K562 (cell line): ENCODE data around the gene PGGHG. TPM values are rescaled to one million over a fixed set of nuclear protein-coding genes. Genes with fewer than 3 reads are reported as not detected.

Experiments
- ATAC-seq: fragments of 200-7000 bp; cut with Tn5 transposase; 3 replicates; pipeline ENCODE4 v1.9.1; 2020; ENCODE audit warnings: moderate library complexity
- BruUV-seq: library from RNA; stranded (reverse); fragments of 400-500 nt; replicated peaks from 2 replicates; lab custom pipeline; 2021; lab: Mats Ljungman, UMichigan
- CTCF ChIA-PET: fragments of 300-600 bp; formaldehyde crosslinking; extraction: SDS; loops from one replicate; lab custom pipeline; 2021; ENCODE audit warnings: low intra/inter-chr PET ratio; lab: Yijun Ruan, JAX
- POLR2A ChIA-PET: fragments of 300-600, 350-650 bp; sonication (Branson Sonifier 250); formaldehyde crosslinking; extraction: SDS; loops from one replicate; lab custom pipeline; 2021; ENCODE audit warnings: antibody characterized with exemption, inconsistent platforms; lab: Yijun Ruan, JAX
- DNase-seq, 4 experiments: peaks; one replicate each; pipeline versions ENCODE4 v3.0.0 to v3.0.0-alpha.2; 2011 to 2018; ENCODE audit warnings: low spot score in 3 of 4, mixed read lengths in 3 of 4; ENCODE audit errors: extremely low read depth in 1 of 4
- FAIRE-seq: peaks from 2 replicates; lab custom pipeline; 2011; peaks lifted over from hg19 to GRCh38; lab: Jason Lieb, UNC
- H2AFZ ChIP-seq: 2 replicates; pipeline ENCODE4 v1.6.0; 2011; ENCODE audit warnings: low read depth, low read length, control low read depth, inconsistent platforms
- H3K27ac ChIP-seq: fragments of 200-600 bp; 3 replicates; pipeline ENCODE4 v1.8.0; 2011; ENCODE audit warnings: low read depth, mild to moderate bottlenecking, control low read depth, inconsistent platforms, low read length, moderate library complexity, mixed read lengths; ENCODE audit errors: extremely low read depth
- H3K27me3 ChIP-seq, 2 experiments: fragments of 300-600 bp in 1 of 2; 2 replicates in 1 of 2; 3 replicates in 1 of 2; pipeline versions ENCODE4 v1.6.0 to v1.8.0; 2011; ENCODE audit warnings: inconsistent platforms in 2 of 2, low read length in 2 of 2, mild to moderate bottlenecking in 1 of 2, mixed read lengths in 1 of 2, moderate library complexity in 1 of 2; ENCODE audit not compliant: control insufficient read depth in 2 of 2, insufficient read depth in 2 of 2
- H3K36me3 ChIP-seq: fragments of 300-600 bp; 3 replicates; pipeline ENCODE4 v1.8.0; 2011; ENCODE audit warnings: mild to moderate bottlenecking, low read length, inconsistent platforms; ENCODE audit not compliant: control insufficient read depth, insufficient read depth
- H3K4me1 ChIP-seq, 2 experiments: fragments of 200-600 bp in 1 of 2; replicated peaks in 1 of 2; 2 replicates in 1 of 2; 3 replicates in 1 of 2; pipeline versions ENCODE4 v1.5.1 to v1.8.0; 2011; ENCODE audit warnings: inconsistent platforms in 2 of 2, low read length in 2 of 2, mild to moderate bottlenecking in 1 of 2, mixed read lengths in 1 of 2, moderate library complexity in 1 of 2; ENCODE audit not compliant: control insufficient read depth in 2 of 2, insufficient read depth in 2 of 2
- H3K4me2 ChIP-seq: 2 replicates; pipeline ENCODE4 v1.6.1; 2011; ENCODE audit warnings: low read length, control low read depth, inconsistent platforms, mixed read lengths; ENCODE audit not compliant: insufficient read depth
- H3K4me3 ChIP-seq: fragments of 200-600 bp; sonication (generic), shearing (Covaris generic); 2 replicates; pipeline ENCODE4 v1.5.1; 2016; ENCODE audit warnings: control low read depth, inconsistent platforms
- H3K79me2 ChIP-seq: fragments of 200-600 bp; 3 replicates; pipeline ENCODE4 v1.8.0; 2011; ENCODE audit warnings: low read length, inconsistent platforms; ENCODE audit not compliant: control insufficient read depth, insufficient read depth
- H3K9ac ChIP-seq, 2 experiments: 2 replicates each; pipeline versions ENCODE4 v1.6.0 to v1.6.1; 2011; ENCODE audit warnings: low read depth in 2 of 2, low read length in 2 of 2, control low read depth in 1 of 2, inconsistent platforms in 1 of 2, mild to moderate bottlenecking in 1 of 2, mixed read lengths in 1 of 2; ENCODE audit not compliant: insufficient read depth in 1 of 2
- H3K9me1 ChIP-seq: one replicate; pipeline ENCODE4 v1.6.0; 2011; ENCODE audit warnings: inconsistent platforms, mild to moderate bottlenecking, low read length, moderate library complexity; ENCODE audit not compliant: control insufficient read depth, insufficient read depth
- H3K9me3 ChIP-seq: replicated peaks from 2 replicates; pipeline ENCODE4 v1.5.1; 2011; ENCODE audit warnings: low read depth, low read length, inconsistent platforms; ENCODE audit not compliant: control insufficient read depth, insufficient read depth
- H4K20me1 ChIP-seq: replicated peaks from 2 replicates; pipeline ENCODE4 v1.6.1; 2011; ENCODE audit warnings: low read length, inconsistent platforms, mixed read lengths; ENCODE audit not compliant: control insufficient read depth, insufficient read depth
- ARID2 ChIP-seq: fragments of 450-650 bp; IDR thresholded peaks from 2 replicates; pipeline ENCODE4 v1.6.1; 2017; ENCODE audit warnings: antibody characterized with exemption, mild to moderate bottlenecking
- BRF2 ChIP-seq: IDR thresholded peaks from 3 replicates; pipeline ENCODE4 v1.6.1; 2011; ENCODE audit warnings: borderline replicate concordance, mild to moderate bottlenecking; ENCODE audit not compliant: insufficient read length, insufficient read depth
- EP400 ChIP-seq: fragments of 450-650 bp; IDR thresholded peaks from 2 replicates; pipeline ENCODE4 v1.6.1; 2017; ENCODE audit warnings: antibody characterized with exemption, mild to moderate bottlenecking, moderate library complexity
- HDAC1 ChIP-seq, 2 experiments: fragments of 450-650 bp; IDR thresholded peaks; 2 replicates each; pipeline ENCODE4 v1.6.1; 2016 to 2017; ENCODE audit warnings: inconsistent platforms in 1 of 2, mild to moderate bottlenecking in 1 of 2, moderate library complexity in 1 of 2
- KDM1A ChIP-seq, 2 experiments: fragments of 450-650 bp; IDR thresholded peaks; 2 replicates each; pipeline ENCODE4 v1.6.1; 2016; ENCODE audit warnings: mild to moderate bottlenecking in 2 of 2
- LEF1 ChIP-seq: fragments of 450-650 bp; IDR thresholded peaks from 2 replicates; pipeline ENCODE4 v1.6.1; 2016; ENCODE audit warnings: mild to moderate bottlenecking
- MAX ChIP-seq: sonication (generic); formaldehyde crosslinking; IDR thresholded peaks from 2 replicates; pipeline ENCODE4 v1.9.0; 2022; ENCODE audit warnings: mild to moderate bottlenecking, missing genetic modification reagents
- MIER1 ChIP-seq: fragments of 450-650 bp; IDR thresholded peaks from 2 replicates; pipeline ENCODE4 v1.6.1; 2016; ENCODE audit warnings: antibody characterized with exemption, mild to moderate bottlenecking, low read depth
- MLLT1 ChIP-seq, 2 experiments: fragments of 450-650 bp; IDR thresholded peaks; 2 replicates each; pipeline ENCODE4 v1.6.1; 2016
- THAP7 ChIP-seq: fragments of 250-450 bp; sonication (Bioruptor Pico); IDR thresholded peaks from 2 replicates; pipeline ENCODE4 v1.5.0; 2021
- ZBTB2 ChIP-seq: fragments of 450-650 bp; IDR thresholded peaks from 2 replicates; pipeline ENCODE4 v1.6.1; 2016; ENCODE audit warnings: antibody characterized with exemption
- ZBTB5 ChIP-seq: fragments of 450-650 bp; IDR thresholded peaks from 2 replicates; pipeline ENCODE4 v1.6.1; 2017; ENCODE audit warnings: antibody characterized with exemption
- WGBS: fragments of 100-300 bp; shearing (Covaris generic); methylation state at CpG from one replicate; pipeline ENCODE4 v1.1.6; 2016; ENCODE audit warnings: low coverage, mixed read lengths; ENCODE audit not compliant: insufficient coverage; ENCODE audit errors: missing lambda C conversion rate; 5-methylcytosine and 5-hydroxymethylcytosine counted together
- in situ Hi-C: fragments of 300-500 bp; cut with MboI; formaldehyde crosslinking; loops from 4 replicates; pipeline ENCODE4 v1.15.0; 2018; ENCODE audit warnings: inconsistent platforms, mixed read lengths
- intact Hi-C: fragments of 100-400 bp; cut with micrococcal nuclease; formaldehyde crosslinking; loops from 2 replicates; pipeline ENCODE4 v1.14.2; 2022
- polyA plus RNA-seq, 8 experiments: library from polyadenylated mRNA; depleted of rRNA in 4 of 8; stranded (reverse) in 5 of 8; unstranded in 3 of 8; fragments of >200 nt; fragmentation: Nextera tagmentation in 2 of 8; fragmentation: Illumina TruSeq in 1 of 8; extraction: Ambion mirVana in 2 of 8; extraction: Trizol in 1 of 8; gene quantifications; 2 replicates each; pipeline versions ENCODE4 v1.2.1 to v1.2.3, GENCODE V29; 2011 to 2014; ENCODE audit warnings: inconsistent platforms in 1 of 8, missing spikeins in 1 of 8
- total RNA-seq, 7 experiments: library from RNA; depleted of rRNA in 6 of 7; stranded (reverse); fragments of >200 nt in 6 of 7; fragmentation: Illumina TruSeq in 2 of 7; extraction: Trizol in 2 of 7; gene quantifications; 2 replicates each; pipeline versions ENCODE4 v1.2.1 to v1.2.3, GENCODE V29; 2011 to 2021; ENCODE audit warnings: low replicate concordance in 1 of 7

PGGHG gene
- total and polyA plus RNA-seq, 9 of the 15 experiments (the other 6 are each of a cell fraction or from before 2014, with no cell fraction given) = 0.38 to 85.1 (median 18.1) TPM

GRCh38 chr11:340539-341512 is 51.9 kb downstream of the PGGHG start:
- H4K20me1 ChIP-seq = no peaks in the 10 kb centered on the region
- no peak for FAIRE-seq
- peak overlapping the region; percentile 35; the same call in 1 of the 2 replicates for H3K4me2 ChIP-seq
- peak overlapping the region; percentile 84 for H2AFZ ChIP-seq
- POLR2A ChIA-PET = interaction anchor here (0.6 to 3.3 kb wide), 4 partner anchors 11 to 99 kb away, joined by 3 to 21 read pairs (median 4); no protein-coding TSS in a partner anchor
- H3K9ac ChIP-seq = no peak overlapping the region
- in situ Hi-C loops (no loop called here), intact Hi-C loops (no loop called here)
- CTCF ChIA-PET = no interaction called here
- no peak for ATAC-seq
- BruUV-seq = no TSS peak
- no peaks in the 10 kb centered on the region for H3K79me2 ChIP-seq
- peaks cover 15 to 33% of the 10 kb centered on the region in 2 experiments for H3K4me1 ChIP-seq
- whole genome bisulfite sequencing = 76% methylated on average over 5 of the region's 5 CpGs
- H3K4me3 ChIP-seq = no peak overlapping the region
- no peaks in the 10 kb centered on the region for H3K36me3 ChIP-seq
- no peak for DNase-seq
- H3K27me3 ChIP-seq = no peaks in the 10 kb centered on the region
- peak overlapping the region; percentile 69; the same call in 2 of the 3 replicates for H3K27ac ChIP-seq
- no peaks in the 10 kb centered on the region for H3K9me3 ChIP-seq
- H3K9me1 ChIP-seq = no peaks in the 10 kb centered on the region
- no peak for TF ChIP-seq ARID2
- peak; percentile 69 for TF ChIP-seq MIER1
- TF ChIP-seq BRF2 = no peak
- no peak for TF ChIP-seq MAX (CRISPR knock-in tag)
- TF ChIP-seq ZBTB5 = peak; percentile 69
- no peak for TF ChIP-seq THAP7 (CRISPR knock-in tag)
- TF ChIP-seq EP400 = peak; percentile 20; the same call in 1 of the 2 replicates
- TF ChIP-seq ZBTB2 = peak; percentile 84; the same call in 1 of the 2 replicates
- TF ChIP-seq KDM1A (IDR thresholded peaks at IDR 0.05) = peak in 1 of 2 experiments; percentile 55; a peak in 1 of 4 replicates
- no peak for TF ChIP-seq LEF1
- peak; percentile 76 to 84; a peak in 2 of 4 replicates for TF ChIP-seq MLLT1 (IDR thresholded peaks at IDR 0.05)
- peak in 1 of 2 experiments; percentile 78; a peak in 2 of 4 replicates for TF ChIP-seq HDAC1 (IDR thresholded peaks at IDR 0.05)
